ENCODE measurements around the gene HGFAC. TPM values are rescaled to one million over a fixed set of nuclear protein-coding genes. Genes with fewer than 3 reads are reported as not detected.

Gene HGFAC
- total RNA-seq, 4 donors from 2014 or later: 0.54 TPM; not detected in 3

DNA sequence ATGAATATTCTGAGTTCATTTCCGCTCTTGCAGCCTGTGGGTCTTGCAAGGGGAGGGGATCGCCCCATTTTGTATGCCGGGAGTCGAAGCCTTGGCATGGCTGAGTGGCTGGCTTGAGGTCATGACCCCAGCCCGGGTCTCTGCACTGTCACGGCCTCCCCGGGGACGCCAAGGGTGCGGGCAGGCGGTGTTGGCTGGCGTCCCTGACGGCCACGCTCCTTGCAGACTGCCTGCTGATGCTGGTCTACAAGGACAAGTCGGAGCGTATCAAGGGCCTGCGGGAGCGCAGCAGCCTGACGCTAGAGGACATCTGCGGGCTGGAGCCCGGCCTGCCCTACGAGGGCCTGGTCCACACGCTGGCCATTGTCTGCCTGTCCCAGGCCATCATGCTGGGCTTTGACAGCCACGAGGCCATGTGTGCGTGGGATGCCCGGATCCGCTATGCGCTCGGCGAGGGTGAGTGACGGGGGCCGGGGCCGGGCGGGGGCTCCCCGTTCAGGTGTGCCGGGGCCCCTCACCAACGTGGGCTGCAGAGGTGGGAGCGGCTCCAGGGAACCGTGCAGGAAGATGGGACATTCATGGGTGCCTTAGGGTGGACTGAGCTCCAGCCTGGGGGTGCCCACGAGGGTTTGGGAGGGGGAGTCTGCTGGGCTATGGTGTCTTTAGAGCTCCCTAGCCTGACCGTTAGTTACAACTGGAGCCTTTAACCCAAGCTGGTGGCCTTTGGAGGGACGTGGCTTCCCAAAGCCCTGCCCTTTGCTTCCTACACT is 31.6 kb downstream of the HGFAC start:
- Histone ChIP-seq H3K27ac (no peak overlapping the region), H3K4me1 (no peaks in the 10 kb centered on the region), H3K36me3 (no peaks in the 10 kb centered on the region), H3K27me3 (no peaks in the 10 kb centered on the region), H3K9me3 (no peaks in the 10 kb centered on the region), H3K4me3 (replicated peaks in 1 of 3) (no peak overlapping the region)
- 79 to 93% methylated on average over 9 to 22 of the region's 41 CpGs for WGBS, 2 donors
- intact Hi-C loops (cut with DNase I): no loop called here
- TF ChIP-seq, protein P1, sequence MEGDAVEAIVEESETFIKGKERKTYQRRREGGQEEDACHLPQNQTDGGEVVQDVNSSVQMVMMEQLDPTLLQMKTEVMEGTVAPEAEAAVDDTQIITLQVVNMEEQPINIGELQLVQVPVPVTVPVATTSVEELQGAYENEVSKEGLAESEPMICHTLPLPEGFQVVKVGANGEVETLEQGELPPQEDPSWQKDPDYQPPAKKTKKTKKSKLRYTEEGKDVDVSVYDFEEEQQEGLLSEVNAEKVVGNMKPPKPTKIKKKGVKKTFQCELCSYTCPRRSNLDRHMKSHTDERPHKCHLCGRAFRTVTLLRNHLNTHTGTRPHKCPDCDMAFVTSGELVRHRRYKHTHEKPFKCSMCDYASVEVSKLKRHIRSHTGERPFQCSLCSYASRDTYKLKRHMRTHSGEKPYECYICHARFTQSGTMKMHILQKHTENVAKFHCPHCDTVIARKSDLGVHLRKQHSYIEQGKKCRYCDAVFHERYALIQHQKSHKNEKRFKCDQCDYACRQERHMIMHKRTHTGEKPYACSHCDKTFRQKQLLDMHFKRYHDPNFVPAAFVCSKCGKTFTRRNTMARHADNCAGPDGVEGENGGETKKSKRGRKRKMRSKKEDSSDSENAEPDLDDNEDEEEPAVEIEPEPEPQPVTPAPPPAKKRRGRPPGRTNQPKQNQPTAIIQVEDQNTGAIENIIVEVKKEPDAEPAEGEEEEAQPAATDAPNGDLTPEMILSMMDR (IDR thresholded peaks at IDR 0.05): no peak
- DNase-seq: peak in 1 of 2 donors; percentile 0

DNA sequence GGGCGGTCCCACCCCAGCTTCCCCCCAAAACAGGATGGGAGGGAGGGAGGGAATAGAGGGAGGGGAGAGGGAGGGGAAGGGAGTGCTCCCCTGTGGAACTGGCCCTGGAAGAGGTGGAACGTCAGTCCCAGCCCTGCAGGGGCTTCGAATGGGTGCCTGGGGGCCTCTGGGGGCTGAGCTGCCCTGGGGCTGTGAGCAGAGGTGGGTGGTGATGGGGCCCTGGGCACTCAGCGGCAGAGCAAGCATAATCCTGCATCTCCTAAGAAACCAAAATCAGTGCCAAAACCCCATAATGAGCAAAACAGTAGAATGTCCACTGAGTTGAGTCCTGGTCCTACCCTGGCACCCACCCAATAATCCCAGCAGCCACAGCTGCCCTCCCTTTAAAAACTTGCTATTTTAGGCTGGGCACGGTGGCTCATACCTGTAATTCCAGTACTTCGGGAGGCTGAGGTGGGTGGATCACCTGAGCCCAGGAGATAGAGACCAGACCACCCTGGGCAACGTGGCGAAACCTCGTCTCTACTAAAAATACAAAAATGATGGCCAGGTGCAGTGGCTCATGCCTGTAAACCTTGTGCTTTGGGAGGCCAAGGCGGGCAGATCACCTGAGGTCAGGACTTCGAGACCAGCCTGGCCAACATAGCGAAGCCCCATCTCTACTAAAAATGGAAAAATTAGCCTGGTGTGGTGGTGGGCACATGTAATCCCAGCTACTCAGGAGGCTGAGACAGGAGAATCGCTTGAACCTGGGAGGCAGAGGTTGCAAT is 32.4 kb downstream of the HGFAC start:
- Histone ChIP-seq H3K9me3 (no peaks in the 10 kb centered on the region), H3K27ac (no peak overlapping the region), H3K36me3 (no peaks in the 10 kb centered on the region), H3K4me1 (no peaks in the 10 kb centered on the region), H3K4me3 (replicated peaks in 1 of 3) (no peak overlapping the region), H3K27me3 (no peaks in the 10 kb centered on the region)
- intact Hi-C loops (cut with DNase I): no loop called here
- WGBS, 2 donors: 79 to 87% methylated on average over 13 of the region's 13 CpGs
- no peak for TF ChIP-seq POLR2A (IDR thresholded peaks at IDR 0.05)
- TF ChIP-seq, protein P1 (IDR thresholded peaks at IDR 0.05): no peak
- DNase-seq: peak in 1 of 2 donors; percentile 0

DNA sequence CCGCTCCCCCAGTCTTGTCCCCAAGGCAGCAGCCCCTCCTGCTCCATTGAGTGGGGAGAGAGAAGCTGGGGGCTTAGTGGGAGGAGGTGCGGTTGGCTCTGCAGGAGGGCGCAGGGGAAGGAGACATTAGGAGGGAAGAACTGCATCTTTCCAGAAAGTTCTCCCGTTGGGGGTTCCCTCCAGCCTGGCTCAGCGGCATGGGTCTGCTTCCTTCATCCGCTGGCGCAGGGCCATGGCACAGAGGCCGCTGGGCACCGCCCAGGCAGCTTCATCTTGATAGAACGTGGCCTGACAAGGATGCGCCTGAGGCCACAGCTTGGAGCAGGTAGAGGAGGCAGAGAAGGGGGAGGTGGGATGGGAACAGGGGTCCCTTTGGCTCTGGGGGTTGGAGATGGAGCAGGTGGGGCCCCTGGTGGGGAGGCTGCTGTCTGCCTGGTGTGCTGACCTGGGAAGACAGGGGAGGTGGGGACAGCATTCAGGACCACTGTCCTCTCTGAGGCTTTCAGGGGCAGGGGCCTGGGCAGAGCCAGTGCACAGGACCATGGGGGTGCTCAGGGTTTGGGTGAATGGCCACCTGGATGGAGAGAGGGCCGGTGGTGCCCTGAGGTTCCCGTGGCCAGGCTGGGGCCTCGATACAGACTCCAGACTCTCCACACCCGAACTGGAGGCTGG is 33.4 kb downstream of the HGFAC start:
- Histone ChIP-seq H3K4me1 (no peaks in the 10 kb centered on the region), H3K27me3 (no peaks in the 10 kb centered on the region), H3K9me3 (no peaks in the 10 kb centered on the region), H3K36me3 (no peaks in the 10 kb centered on the region), H3K27ac (no peak overlapping the region), H3K4me3 (replicated peaks in 1 of 3) (no peak overlapping the region)
- intact Hi-C loops (cut with DNase I): no loop called here
- TF ChIP-seq, protein P1 (IDR thresholded peaks at IDR 0.05): no peak
- TF ChIP-seq POLR2A (IDR thresholded peaks at IDR 0.05): no peak
- DNase-seq: peak in 1 of 2 donors; percentile 0
- WGBS, 2 donors: 87 to 89% methylated on average over 15 of the region's 15 CpGs

DNA sequence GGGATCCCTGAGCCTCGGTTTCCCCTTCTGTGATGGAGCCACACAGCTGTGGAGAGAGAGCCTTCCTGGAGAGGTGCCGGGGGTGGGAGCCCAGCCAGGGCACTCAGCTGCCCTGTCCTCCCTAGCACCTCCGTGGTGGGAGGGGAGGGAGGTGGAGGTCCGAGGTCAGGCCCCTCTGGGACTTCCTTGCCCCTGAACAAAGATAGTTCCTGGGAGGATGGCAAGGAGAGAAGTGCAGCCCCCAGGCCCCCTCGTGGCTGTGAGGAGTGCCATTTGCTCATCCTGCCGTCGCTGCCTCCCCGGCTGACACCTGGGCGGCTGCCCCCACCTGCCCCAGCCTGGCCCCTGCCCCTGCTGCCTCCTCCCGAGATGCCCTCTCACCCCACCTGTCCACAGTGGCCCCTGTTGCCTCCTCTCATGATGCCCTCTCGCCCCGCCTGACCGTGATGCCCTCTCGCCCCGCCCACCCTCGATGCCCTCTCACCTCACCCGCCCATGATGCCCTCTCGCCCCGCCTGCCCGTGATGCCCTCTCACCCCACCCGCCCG is 34.0 kb downstream of the HGFAC start:
- WGBS, 2 donors: 77 to 85% methylated on average over 18 to 21 of the region's 22 CpGs
- no peak overlapping the region for H3K4me3 ChIP-seq (replicated peaks in 1 of 3)
- TF ChIP-seq, protein P1 (IDR thresholded peaks at IDR 0.05): no peak
- TF ChIP-seq POLR2A (IDR thresholded peaks at IDR 0.05): no peak
- H3K27me3 ChIP-seq: no peaks in the 10 kb centered on the region
- intact Hi-C loops (cut with DNase I): no loop called here
- H3K27ac ChIP-seq: no peak overlapping the region
- DNase-seq: peak in 1 of 2 donors; percentile 0
- H3K4me1 ChIP-seq: no peaks in the 10 kb centered on the region
- no peaks in the 10 kb centered on the region for H3K36me3 ChIP-seq
- no peaks in the 10 kb centered on the region for H3K9me3 ChIP-seq

Data from thyroid gland (tissue), 4 donors.